ENCODE data around the gene ANGPTL7. TPM values are rescaled to one million over a fixed set of nuclear protein-coding genes. Genes with fewer than 3 reads are reported as not detected.
"Not testable (repeated sequence)": the region's sequence is repeated elsewhere in the genome, so short reads cannot be mapped to it uniquely, and the experiment has no call there.

The ANGPTL7 gene
- total RNA-seq, 1 donor from 2014 or later: 0.81 TPM

- DNase-seq (ENCODE audit: low spot score); intact Hi-C loops (cut with DNase I): not testable (repeated sequence)
Observed at GRCh38 chr1:11166744-11167143, 22.4 kb upstream of the ANGPTL7 start.

GRCh38 chr1:11168731-11169130 lies 20.4 kb upstream of the ANGPTL7 start:
- no peak for DNase-seq (ENCODE audit: low spot score)
- intact Hi-C loops (cut with DNase I): no loop called here

- intact Hi-C loops (cut with DNase I): no loop called here
- DNase-seq (ENCODE audit: low spot score): no peak
Observed at GRCh38 chr1:11169202-11169601, 20.0 kb upstream of the ANGPTL7 start.

- intact Hi-C loops (cut with DNase I): no loop called here
Observed at GRCh38 chr1:11170102-11170501, 19.1 kb upstream of the ANGPTL7 start.

GRCh38 chr1:11174261-11174942 lies 14.8 kb upstream of the ANGPTL7 start:
- intact Hi-C loops (cut with DNase I): no loop called here

More at GRCh38 chr1:11170102-11170501, 19.1 kb upstream of the ANGPTL7 start:
- DNase-seq (ENCODE audit: low spot score): no peak

GRCh38 chr1:11175461-11175860 lies 13.7 kb upstream of the ANGPTL7 start:
- intact Hi-C loops (cut with DNase I): no loop called here
- DNase-seq (ENCODE audit: low spot score): no peak

More at GRCh38 chr1:11174261-11174942, 14.8 kb upstream of the ANGPTL7 start:
- no peak for DNase-seq (ENCODE audit: low spot score)

GRCh38 chr1:11176081-11176706 lies 13.0 kb upstream of the ANGPTL7 start:
- no peak for DNase-seq (ENCODE audit: low spot score)
- intact Hi-C loops (cut with DNase I): no loop called here

GRCh38 chr1:11178021-11179015 lies 10.8 kb upstream of the ANGPTL7 start:
- no peak for DNase-seq (ENCODE audit: low spot score)
- intact Hi-C loops (cut with DNase I): no loop called here

GRCh38 chr1:11179125-11179524 lies 10.0 kb upstream of the ANGPTL7 start:
- intact Hi-C loops (cut with DNase I): no loop called here
- no peak for DNase-seq (ENCODE audit: low spot score)

GRCh38 chr1:11179749-11180148 lies 9.4 kb upstream of the ANGPTL7 start:
- intact Hi-C loops (cut with DNase I); DNase-seq (ENCODE audit: low spot score): not testable (repeated sequence)

GRCh38 chr1:11180342-11180744 lies 8.8 kb upstream of the ANGPTL7 start:
- DNase-seq (ENCODE audit: low spot score): no peak
- intact Hi-C loops (cut with DNase I): no loop called here

- intact Hi-C loops (cut with DNase I): no loop called here
- no peak for DNase-seq (ENCODE audit: low spot score)
Observed at GRCh38 chr1:11182884-11183283, 6.3 kb upstream of the ANGPTL7 start.

GRCh38 chr1:11184973-11185372 lies 4.2 kb upstream of the ANGPTL7 start:
- no peak for DNase-seq (ENCODE audit: low spot score)
- intact Hi-C loops (cut with DNase I): no loop called here

GRCh38 chr1:11187000-11187399 lies 2.2 kb upstream of the ANGPTL7 start:
- DNase-seq (ENCODE audit: low spot score): no peak
- intact Hi-C loops (cut with DNase I): no loop called here

GRCh38 chr1:11187494-11187893 lies 1.7 kb upstream of the ANGPTL7 start:
- DNase-seq (ENCODE audit: low spot score): no peak
- intact Hi-C loops (cut with DNase I): no loop called here

- intact Hi-C loops (cut with DNase I): no loop called here
- DNase-seq (ENCODE audit: low spot score): no peak
Observed at GRCh38 chr1:11187931-11188330, 1.2 kb upstream of the ANGPTL7 start.

GRCh38 chr1:11188381-11188780 lies 774 bp upstream of the ANGPTL7 start:
- intact Hi-C loops (cut with DNase I): no loop called here
- DNase-seq (ENCODE audit: low spot score): no peak

- intact Hi-C loops (cut with DNase I): no loop called here
- DNase-seq (ENCODE audit: low spot score): no peak
Observed at GRCh38 chr1:11193376-11193775, 4.2 kb downstream of the ANGPTL7 start.

- no peak for DNase-seq (ENCODE audit: low spot score)
- intact Hi-C loops (cut with DNase I): no loop called here
Observed at GRCh38 chr1:11194407-11195176, 5.4 kb downstream of the ANGPTL7 start.
